Measurements from ENCODE around the gene HNRNPK.
A peak's percentile ranks its signal among the peaks of the same experiment; 100 is the strongest.
"Not testable (repeated sequence)": the region's sequence is repeated elsewhere in the genome, so short reads cannot be mapped to it uniquely, and the experiment has no call there.

The HNRNPK gene

DNA sequence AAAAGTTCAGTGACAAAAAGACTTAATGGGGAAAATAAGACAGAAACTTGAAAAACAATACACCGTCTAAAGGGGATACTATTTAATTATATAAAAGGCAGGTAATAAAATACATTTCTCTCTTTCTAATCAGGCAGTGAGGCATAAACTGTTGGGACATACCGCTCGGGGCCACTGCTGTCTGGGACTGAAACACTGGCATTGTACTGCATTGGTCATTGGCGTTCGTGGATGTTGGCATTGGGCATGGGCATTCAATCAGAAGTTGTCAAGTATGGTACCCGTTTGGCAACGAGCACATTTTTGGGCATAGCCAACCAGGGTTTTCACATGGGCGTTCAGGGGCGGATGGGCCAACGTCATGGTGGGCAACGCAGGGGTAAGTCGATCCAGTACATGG is 4.7 kb downstream of the HNRNPK start:
- no peak for DNase-seq

DNA sequence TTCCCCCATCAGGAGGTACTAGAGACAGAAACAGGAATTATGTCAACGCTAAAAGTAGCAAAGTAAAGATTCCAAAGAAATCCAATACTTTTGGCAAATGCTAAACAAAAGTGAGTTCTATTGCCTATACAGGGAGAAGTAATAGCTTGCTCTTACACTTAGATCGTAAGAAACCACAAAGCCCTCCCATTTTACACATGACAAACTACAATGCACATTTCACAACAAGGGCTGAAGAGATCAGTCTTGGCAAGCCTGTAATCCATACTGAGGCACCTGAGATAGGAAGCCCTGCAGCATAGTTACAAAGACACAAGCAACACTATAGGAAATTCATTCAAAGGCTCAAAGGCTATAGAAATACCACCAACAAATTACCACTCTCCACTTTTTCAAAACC is 7.7 kb downstream of the HNRNPK start:
- DNase-seq = no peak

DNA sequence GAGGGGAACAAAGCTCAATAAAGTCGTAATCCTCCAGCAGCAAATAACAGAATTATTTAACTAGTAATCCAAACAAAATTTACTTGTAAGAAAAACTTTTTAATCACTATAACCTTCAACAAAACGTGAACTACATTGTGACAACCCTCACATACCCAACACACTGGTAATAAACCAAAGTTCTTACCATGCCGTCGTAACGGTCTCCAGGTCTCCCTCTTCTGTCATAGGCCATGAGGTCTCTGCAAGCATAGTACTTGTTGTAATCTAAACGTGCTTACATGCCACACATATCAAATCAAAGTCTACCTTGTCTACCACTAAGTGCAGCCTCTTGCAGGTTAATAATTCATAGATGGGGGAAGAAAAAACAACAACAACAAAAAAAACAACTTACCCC is 8.5 kb downstream of the HNRNPK start:
- no peak for DNase-seq

DNA sequence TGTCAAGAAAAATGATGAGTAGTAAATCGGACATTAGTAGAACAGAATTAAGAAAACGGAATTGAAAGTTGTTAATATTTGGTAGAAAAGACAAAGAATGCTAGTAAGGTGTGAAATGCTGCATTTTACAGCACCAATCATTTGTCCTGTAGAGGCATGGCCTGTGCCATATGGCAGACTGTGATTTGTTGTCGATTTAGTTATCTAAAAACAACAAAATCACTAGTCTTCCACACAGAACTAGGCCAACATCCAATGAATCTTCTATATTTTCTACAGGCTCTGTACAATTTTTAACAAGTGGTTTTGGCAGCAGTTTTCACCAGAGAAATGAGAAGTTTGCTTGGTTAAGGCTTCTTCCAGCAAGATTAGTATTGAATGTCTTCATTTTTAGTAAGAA is 10.4 kb downstream of the HNRNPK start:
- DNase-seq = no peak

DNA sequence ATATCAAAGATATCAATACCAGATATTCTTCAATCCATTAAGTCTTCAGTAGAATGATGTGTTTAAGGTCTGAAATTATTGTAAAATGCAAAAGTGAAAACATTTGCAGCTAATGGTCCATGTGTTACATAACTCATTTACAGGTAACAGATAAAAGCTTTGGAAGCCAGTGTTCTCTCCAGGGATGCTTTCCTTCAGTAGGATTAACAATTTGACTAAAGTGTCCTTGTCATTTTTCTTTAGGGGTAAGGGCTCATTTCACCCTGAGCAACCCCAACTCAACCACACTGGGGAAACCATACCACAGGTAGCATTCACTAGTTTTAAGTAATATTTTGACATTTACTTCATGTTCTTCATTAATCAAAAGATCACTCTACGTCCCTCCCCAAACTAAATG is 12.9 kb downstream of the HNRNPK start:
- DNase-seq = no peak

DNA sequence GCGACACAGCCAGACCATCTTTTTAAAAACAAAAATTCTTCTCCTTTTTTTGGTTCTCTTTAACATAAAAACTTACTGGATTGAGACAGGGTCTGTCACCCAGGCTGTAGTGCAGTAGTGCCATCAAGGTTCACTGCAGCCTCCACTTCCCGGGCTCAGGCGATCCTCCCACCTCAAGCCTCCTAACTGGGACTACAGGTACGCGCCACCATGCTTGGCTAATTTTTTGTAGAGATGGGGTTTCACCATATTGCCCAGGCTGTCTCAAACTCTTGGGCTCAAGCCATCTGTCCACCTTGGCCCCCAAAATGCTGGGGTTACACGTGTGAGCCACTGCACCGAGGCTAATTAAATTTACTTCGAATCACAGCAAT is 13.8 kb downstream of the HNRNPK start:
- DNase-seq = no peak

DNA sequence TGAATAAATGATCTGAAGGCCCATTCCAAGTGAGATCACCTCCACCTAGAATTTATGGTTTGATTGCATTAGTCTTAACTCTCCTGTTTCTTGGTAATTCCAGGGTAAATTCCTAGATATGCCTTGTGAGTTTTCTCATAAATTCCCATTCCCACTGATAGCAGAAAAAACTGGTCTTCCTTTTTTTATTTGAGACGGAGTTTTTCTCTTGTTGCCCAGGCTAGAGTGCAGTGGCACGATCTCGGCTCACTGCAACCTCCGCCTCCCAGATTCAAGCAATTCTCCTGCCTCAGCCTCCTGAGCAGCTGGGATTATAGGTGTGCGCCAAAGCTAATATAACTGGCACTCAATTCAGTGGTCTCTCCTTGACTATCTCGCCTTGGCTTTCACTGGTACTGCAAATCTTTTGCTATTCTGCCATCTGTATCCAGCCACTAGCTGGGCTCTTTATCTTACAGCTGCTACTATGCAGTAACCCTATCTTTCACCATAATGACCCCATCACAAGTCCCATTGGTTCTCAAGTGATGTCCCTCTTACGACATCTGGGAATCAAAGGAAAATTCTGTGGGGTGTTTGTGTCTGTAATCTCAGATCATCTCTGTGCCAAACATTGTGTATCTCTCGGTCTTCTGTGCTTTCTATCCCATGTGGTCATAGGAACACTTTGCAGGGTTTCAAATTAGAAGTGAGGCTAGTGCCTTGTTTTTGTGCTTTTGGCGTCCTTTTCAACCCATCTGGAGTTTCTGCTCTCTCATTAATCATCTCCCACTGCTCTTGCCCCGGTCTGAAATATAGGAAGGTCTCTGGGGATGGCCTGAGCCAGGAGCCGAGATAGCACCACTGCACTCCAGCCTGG is 14.4 kb downstream of the HNRNPK start:
- peak; percentile 34 for DNase-seq

DNA sequence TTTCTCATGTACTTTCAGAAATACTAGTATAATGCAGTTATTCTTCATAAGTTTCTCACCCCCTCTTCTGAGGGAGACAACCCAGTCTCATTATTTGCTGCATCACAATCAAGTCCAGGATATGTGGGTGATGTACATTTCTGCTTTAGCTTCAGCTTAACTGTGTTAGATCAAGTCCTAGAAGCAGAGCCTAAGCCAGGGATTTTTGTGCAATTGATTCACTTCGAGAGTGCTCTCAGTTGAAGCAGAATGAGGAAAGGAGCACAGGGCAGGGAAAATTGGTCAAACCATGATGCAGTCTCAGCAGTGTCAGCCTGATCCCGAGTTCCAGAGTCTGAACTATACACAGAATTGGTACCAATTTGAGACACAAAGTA is 15.1 kb downstream of the HNRNPK start:
- DNase-seq = no peak

DNA sequence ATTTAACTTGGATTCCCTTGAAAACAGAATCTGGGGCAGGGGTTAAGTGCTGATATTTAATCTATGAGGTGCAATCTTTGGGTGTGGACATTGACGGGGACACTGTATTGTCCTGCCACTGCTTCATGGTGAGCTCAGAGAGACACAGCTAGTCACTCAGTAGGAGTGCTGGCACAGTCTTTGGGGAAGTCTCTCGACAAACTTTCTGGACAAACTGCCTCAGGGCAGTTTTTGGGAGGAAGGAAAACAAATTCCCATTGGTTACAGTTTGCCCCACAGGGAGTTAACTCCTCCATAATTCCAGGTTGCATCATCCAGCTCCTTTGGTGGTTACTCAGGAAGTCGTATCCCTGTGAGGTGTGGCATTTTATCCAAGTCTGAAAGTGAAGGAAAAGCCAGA is 17.9 kb downstream of the HNRNPK start:
- DNase-seq = no peak

DNA sequence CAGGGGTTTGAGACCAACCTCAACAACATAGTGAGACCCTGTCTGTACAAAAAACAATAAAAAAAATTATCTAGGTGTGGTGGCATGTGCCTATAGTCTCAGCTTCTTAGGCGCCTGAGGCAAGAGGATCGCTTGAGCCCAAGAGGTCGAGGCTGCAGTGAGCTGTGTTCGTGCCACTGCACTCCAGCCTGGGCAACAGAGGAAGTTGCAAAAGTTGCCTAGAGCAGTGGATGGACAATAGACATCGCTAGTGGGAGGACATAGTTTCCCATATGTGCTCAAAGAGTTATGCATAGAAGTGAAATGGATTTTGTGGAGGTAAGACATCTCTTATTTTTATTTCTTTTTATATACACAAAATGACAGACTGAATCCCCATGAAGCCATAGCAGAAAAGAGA is 19.0 kb downstream of the HNRNPK start:
- no peak for DNase-seq

DNA sequence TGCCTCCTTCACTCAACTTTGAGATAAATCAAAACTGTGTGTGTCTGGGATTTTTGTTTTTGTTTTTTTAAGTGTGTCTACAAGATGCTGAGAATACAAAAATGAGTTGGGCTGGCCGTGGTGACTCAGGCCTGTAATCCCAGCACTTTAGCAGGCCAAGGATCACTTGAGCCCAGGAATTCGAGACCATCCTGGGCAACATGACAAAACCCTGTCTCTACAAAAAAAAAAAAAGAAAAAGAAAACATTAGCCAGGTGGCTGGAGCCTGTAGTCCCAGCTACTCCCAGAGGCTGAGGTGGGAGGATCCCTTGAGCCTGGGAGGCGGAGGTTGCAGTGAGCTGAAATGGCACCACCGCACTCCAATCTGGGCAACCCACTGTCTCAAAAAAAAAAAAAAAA is 21.0 kb downstream of the HNRNPK start:
- no peak for DNase-seq

DNA sequence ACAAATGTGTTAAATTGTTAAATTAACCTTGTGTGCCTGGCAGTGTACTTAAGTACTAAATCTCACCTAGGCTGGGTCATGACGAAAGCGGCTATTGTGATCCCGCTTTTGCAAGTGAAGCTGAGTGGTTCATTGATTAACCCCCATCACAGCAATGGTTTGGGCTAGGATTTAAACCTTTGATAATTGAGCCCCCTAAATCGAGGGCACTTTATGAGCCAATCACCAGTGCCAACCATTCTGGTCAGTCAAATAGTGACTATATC is 22.8 kb downstream of the HNRNPK start:
- DNase-seq = no peak

DNA sequence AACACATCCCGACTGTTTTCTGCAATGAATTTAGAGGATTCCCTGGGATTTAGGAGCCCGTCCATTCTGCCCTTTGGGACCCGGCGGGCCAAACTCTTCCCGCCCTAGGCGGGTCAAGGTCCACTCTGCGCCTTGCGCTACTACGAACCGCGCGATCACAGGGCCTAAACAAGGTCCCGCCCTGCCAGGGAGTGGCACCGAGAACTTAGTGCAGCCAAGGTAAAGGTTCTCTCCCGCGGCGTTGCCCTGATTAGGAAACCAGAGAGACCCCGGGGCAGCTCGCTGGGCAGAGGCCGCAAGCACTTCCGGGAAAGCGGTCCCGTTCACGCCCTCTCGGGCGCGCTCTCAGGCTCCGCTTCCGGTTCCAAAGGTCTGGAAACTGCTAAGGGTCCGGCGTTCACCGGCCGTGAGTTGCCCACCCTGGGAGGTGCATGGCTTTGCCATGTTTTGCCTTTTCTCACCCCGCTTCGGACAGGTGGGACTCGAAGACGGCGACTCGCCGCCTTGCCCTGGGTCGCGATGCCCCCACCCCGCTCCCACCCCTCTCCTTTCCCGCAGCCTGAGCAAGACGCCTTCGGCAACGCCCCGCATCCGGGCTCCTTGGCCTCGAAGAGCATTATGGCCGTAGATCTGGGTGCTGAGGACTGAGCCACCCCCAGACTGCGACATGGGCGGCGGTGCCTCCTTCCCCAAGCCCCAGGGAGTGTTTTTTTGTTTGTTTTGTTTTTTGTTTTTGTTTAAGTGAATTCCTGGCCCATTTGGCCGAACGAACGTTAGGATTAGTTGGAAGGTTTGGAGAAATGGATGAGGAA is 23.4 kb downstream of the HNRNPK start:
- peak; percentile 70 for DNase-seq

DNA sequence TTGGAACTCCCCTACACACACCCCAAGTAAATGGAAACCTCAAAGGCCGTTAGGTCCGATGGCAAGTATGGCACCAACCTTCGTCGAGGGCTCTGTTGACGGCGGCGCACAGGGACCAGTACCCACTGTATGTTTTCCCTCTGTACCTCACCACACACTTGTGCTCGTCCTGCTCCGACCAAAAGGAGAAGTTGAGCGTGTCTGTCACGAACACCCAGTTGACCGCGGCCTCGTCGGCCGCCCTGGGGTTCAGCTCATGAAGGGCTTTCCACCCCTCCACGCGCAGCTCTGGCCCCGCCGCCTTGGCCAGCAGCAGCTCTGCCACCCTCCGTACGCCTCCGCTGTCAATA is 24.0 kb downstream of the HNRNPK start:
- peak; percentile 31 for DNase-seq

DNA sequence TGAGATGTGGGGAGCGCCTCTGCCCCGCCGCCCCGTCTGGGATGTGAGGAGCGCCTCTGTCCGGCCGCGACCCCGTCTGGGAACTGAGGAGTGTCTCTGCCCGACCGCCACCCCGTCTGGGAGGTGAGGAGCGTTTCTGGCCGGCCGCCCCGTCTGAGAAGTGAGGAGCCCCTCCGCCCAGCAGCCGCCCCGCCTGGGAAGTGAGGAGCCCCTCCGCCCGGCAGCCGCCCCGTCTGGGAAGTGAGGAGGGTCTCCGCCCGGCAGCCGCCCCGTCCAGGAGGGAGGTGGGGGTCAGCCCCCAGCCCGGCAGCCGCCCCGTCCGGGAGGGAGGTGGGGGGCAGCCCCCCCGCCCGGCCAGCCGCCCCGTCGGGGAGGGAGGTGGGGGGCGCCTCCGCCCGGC is 31.9 kb downstream of the HNRNPK start:
- not testable (repeated sequence) for DNase-seq

DNA sequence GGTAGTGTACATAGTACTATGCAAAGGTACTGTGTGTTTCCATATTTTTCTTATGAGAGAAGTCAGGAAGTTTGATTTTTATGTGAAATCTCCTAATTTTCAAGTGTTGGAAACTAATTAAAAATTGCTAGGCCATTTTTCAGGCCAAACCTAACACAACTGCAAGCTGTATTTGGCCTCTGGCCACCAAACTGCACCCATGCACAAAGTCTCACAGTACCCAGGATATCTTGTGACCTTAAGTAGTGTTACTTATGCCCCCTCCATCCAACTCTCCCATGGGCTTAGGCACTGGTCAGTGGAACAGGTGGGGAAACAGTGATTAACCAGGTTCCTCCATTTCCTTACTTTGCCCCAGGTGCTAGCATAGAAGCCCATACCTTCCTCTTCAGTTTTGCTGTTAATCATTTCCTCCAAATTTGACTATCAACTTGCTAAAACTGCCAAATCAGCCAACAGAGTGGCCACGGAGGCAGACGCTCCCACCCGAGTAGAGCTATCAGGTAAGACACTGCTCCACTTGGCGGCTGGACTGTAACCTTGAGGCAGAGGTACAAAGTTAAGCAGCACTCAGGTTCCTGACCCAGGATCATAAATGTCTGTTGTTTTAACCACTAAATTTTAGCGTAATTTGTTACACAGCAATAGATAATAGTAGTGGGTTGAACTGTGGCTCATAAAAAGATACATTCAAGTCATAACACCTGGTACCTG is 39.3 kb downstream of the HNRNPK start:
- DNase-seq = no peak

DNA sequence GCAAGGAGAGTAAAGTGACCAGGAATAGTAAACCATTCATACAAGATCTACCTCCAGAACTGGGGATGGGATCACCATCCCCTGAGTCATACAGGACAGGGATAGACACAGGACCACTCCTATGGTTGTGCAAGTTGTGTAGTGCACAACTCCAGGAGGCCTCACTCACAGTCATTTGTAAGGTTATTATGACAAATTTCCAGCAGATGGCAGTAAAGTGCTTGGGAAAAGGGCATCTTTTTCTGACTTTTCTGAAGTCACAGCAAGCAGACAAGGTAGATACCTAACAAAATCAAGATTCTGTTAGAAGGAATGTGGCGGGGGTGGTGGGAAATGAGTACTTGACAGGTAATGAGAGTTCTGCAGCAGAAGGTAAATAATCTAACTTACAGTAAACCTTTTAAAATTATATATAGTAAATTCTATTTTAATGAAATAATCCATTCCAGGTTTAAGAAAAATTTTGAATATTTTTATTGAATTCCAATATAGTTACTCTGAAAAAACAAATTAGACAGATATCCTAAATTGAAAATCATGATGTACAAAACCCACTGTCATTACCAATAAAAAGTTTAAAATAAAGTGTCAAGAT is 42.1 kb downstream of the HNRNPK start:
- peak; percentile 54 for DNase-seq

DNA sequence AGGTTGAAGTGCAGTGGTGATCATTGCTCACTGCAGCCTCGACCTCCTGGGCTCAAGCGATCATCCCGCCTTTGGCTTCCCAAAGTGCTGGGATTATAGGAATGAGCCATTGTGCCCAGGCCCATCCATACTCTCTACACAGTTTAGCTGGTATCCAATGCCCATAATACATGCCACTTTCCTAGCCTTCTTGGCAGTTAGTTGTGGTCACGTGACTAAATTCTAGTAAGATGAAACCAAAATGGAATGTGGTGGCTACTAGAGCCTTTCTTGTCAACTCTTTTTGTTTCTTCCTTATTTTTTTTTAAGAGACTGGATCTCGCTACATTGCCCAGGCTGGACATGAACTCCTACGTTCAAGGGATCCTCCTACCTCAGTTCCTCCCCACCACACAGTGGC is 43.5 kb downstream of the HNRNPK start:
- no peak for DNase-seq

DNA sequence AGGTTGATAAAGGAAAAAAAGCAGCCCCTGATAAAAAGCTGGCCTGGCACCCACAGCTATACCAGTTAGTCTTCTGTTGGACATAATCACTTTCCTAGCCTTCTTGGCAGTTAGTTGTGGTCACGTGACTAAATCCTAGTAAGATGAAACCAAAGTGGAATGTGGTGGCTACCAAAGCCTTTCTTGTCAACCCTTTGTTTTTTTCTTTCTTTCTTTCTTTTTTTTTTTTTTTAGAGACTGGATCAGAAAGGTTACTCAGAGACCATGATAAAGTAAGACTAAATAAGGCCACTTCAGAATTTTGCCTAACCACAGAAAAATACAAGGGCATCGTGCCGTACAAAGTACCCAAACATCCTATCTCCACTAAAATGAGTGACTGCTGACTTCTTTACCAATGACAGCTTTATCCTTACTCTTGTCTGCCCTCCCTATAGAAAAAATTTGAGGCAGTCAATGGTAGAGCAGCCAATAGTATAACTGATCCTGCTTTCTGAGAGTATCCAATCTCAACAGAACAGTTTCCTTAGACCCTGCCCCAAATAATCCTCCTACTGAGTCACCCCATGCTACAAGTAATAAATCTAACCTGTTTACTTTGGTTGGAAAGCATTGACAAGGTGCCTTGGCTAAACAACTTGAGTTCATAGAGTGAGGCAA is 44.6 kb downstream of the HNRNPK start:
- peak; percentile 70 for DNase-seq

DNA sequence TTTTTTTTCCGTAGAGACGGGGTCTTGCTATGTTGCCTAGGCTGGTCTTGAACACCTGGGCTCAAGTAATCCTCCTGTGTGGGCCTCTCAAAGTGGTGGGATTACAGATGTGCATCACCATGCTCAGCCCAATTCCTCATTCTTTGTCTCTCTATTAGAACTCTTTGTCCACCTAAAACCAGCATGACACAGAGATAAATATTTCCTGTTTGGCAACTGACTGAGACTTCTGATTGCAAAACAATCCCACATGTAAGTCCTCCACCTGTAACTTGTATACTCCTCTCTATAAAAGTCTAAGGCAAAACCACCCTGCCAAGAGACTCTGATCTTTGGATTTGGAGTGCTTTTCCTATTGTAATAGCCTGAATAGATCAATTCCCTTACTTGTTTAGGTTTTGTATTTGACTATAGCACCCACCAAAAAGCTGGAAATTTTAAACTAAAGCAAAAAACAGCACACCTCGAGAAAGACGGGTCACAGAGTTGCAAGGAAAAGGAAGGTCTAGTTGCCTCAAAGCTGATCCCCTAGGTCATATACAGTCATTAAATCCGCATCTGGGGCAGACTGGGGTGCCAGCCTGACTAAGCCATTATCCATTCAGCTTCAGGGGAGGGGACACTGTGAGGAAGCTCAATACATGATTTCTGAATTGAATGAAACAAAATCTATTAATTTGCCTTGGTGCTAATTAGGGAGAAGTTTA is 45.3 kb downstream of the HNRNPK start:
- DNase-seq = no peak

DNA sequence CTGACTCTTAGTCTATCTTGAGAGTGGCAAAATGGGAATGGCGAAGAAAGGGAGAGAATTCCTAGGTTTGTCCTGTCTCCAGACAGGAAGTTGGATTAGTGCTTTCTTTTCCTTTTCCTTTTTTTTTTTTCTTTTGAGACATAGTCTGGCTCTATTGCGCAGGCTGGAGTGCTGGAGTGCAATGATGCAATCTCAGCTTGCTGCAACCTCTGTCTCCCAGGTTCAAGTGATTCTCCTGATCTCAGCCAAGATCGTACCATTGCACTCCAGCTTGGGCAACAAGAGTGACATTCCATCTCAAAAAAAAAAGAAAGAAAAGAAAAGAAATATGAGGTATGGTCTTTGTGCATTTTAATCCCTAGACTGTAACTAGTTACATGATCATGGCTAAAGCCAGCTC is 46.2 kb downstream of the HNRNPK start:
- no peak for DNase-seq

DNA sequence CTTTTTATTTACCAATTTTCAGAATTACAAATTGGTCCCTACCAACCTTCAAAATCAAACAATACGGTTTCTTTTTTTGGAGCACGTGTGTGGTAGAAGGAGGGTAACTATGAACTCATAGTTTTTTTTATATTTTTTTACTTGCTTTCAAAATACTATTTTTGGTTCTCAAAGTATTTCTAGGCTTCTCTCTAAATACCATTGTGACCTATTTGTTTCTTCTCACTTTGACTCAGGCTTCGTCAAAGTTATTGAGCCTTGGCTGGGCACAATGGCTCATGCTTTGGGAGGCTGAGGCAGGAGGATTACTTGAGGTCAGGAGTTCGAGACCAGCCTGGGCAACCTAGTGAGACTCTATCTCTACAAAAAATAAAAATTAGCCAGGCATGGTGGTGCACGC is 47.2 kb downstream of the HNRNPK start:
- DNase-seq = no peak

DNA sequence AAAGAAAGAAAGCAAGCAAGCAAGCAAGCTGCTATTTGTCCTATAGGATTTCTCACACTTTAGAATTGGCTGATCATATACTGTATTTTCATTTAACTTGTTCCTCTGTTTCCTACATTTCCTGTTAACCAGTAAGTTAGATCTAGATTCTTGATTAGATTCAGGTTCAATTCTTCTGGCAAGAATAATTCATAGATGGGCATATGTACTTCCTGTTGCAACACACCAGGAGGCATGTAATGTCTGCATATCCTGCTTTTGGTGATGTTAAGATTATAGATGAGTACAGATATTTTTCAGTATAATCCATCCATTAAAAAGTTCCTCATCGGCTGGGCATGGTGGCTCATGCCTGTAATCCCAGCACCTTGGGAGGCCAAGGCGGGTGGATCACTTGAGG is 48.0 kb downstream of the HNRNPK start:
- no peak for DNase-seq
